Activated CD8-positive, alpha-beta memory T cell treated with anti-CD3 and anti-CD28 coated beads, Interleukin-2, amount 10 ng/mL, durations not matched to agents 7 days and 5 days (primary cell): Measurements from ENCODE around the gene ERI3. TPM values are rescaled to one million over a fixed set of nuclear protein-coding genes. Genes with fewer than 3 reads are reported as not detected.
A peak's percentile ranks its signal among the peaks of the same experiment; 100 is the strongest.
"Not testable (repeated sequence)": the region's sequence is repeated elsewhere in the genome, so short reads cannot be mapped to it uniquely, and the experiment has no call there.

Experiments
- ATAC-seq: fragments of 150-1000 bp; cut with Tn5 transposase; one replicate; pipeline ENCODE4 v1.10.0; 2021; ENCODE audit warnings: moderate library complexity
- CTCF ChIA-PET: fragments of 350-600 bp; sonication (Branson Sonifier 250); formaldehyde crosslinking; loops from one replicate; lab custom pipeline; 2021; ENCODE audit warnings: antibody characterized with exemption; lab: Charles Lee
- DNase-seq: peaks from one replicate; pipeline ENCODE4 v3.0.0-alpha.2; 2020
- H3K27ac Mint-ChIP-seq: one replicate; pipeline ENCODE4 v1.8.0; 2021; ENCODE audit warnings: mild to moderate bottlenecking, mixed read lengths
- H3K27me3 Mint-ChIP-seq: one replicate; pipeline ENCODE4 v1.8.0; 2021; ENCODE audit warnings: mixed read lengths
- H3K36me3 Mint-ChIP-seq: one replicate; pipeline ENCODE4 v1.8.0; 2021; ENCODE audit warnings: mild to moderate bottlenecking, mixed read lengths
- H3K4me1 Mint-ChIP-seq: one replicate; pipeline ENCODE4 v1.8.0; 2021; ENCODE audit warnings: mixed read lengths
- H3K4me3 Mint-ChIP-seq: one replicate; pipeline ENCODE4 v1.8.0; 2021; ENCODE audit warnings: mild to moderate bottlenecking, moderate library complexity, mixed read lengths
- H3K9me3 Mint-ChIP-seq: one replicate; pipeline ENCODE4 v1.8.0; 2022; ENCODE audit warnings: low read depth, mixed read lengths
- total RNA-seq, 2 experiments: library from RNA; stranded (reverse); gene quantifications; one replicate each; pipeline ENCODE4 v1.2.3, GENCODE V29; 2021

The ERI3 gene
- total RNA-seq, 2 experiments from 2014 or later, result 27.2 to 30.4 TPM

DNA sequence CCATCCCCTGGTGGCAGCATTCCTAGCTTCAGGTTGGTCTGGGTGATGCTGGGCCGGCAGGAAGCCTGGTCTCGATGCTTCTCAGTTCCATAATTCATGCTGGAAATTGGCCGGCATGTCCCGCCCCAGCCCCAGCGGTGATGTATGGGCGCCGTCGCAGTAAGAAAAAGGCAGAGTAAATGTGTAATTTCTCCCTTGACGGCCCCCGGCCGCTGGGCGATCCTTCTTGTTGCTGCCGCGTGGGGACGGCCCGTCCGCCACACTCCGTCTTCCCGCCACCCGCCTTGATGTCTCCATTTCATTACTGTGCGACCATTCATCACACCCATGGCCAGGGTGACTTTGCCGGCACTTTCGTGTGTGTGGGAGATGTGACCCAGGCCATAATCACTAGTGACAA is 133.3 kb downstream of the ERI3 start:
- H3K9me3 Mint-ChIP-seq, result no peaks in the 10 kb centered on the region
- H3K27ac Mint-ChIP-seq, result no peak overlapping the region
- ATAC-seq, result no peak
- H3K36me3 Mint-ChIP-seq, result peaks cover 9% of the 10 kb centered on the region
- no peaks in the 10 kb centered on the region for H3K27me3 Mint-ChIP-seq
- CTCF ChIA-PET, result no interaction called here
- no peak for DNase-seq
- peaks cover 13% of the 10 kb centered on the region for H3K4me1 Mint-ChIP-seq
- H3K4me3 Mint-ChIP-seq, result no peak overlapping the region

DNA sequence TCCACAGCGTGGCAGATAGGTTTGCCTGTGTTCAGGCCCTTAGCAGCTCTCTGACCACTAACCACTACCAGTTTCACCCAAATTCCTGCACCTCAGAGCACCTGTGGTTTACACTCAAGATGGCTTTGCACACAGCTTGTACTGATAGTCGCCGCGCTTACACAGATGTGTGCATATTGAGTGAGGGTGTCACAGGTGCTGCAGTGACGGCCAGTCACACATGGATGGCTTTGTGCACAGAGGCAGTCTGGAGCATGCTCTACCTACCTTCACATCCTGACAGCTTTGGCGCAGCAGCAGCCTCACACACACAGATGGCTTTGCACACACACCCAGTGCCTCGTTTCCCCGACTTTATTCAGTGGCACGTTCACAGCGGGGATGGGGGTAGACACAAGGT is 134.3 kb downstream of the ERI3 start:
- no peak overlapping the region for H3K27ac Mint-ChIP-seq
- DNase-seq (no peak), ATAC-seq (no peak)
- H3K27me3 Mint-ChIP-seq, result no peaks in the 10 kb centered on the region
- no peak overlapping the region for H3K4me3 Mint-ChIP-seq
- H3K36me3 Mint-ChIP-seq, result peaks cover 11% of the 10 kb centered on the region
- H3K9me3 Mint-ChIP-seq, result no peaks in the 10 kb centered on the region
- CTCF ChIA-PET, result interaction anchor here (0.8 to 1.2 kb wide), 2 partner anchors 19 to 432 kb away, joined by 3 read pairs; no protein-coding TSS in a partner anchor
- peaks cover 13% of the 10 kb centered on the region for H3K4me1 Mint-ChIP-seq

DNA sequence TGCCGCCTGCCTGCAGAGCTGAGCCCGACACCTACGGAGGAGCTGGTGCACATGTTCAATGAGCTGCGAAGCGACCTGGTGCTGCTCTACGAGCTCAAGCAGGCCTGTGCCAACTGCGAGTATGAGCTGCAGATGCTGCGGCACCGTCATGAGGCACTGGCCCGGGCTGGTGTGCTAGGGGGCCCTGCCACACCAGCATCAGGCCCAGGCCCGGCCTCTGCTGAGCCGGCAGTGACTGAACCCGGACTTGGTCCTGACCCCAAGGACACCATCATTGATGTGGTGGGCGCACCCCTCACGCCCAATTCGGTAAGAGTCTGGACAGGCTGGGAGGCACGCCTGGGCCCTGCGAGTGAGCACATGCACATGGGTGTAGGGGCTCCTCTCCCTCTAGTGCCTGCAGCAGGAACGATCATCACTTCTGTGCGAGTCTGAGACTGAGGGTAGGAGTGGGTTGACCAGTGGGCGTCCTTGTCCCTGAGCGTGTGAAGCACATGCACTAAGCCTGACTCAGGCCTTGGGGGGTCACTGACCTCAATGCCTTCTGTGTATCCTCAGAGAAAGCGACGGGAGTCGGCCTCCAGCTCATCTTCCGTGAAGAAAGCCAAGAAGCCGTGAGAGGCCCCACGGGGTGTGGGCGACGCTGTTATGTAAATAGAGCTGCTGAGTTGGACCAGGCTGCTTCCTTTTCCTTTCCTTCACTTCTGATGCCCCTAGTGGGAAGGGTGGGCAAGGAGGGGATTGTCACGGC is 134.9 kb downstream of the ERI3 start:
- no peak overlapping the region for H3K4me3 Mint-ChIP-seq
- ATAC-seq, result no peak
- peaks cover 13% of the 10 kb centered on the region for H3K36me3 Mint-ChIP-seq
- DNase-seq, result no peak
- H3K9me3 Mint-ChIP-seq, result no peaks in the 10 kb centered on the region
- H3K27ac Mint-ChIP-seq, result no peak overlapping the region
- CTCF ChIA-PET, result interaction anchor here (0.8 to 1.2 kb wide), 2 partner anchors 20 to 433 kb away, joined by 3 read pairs; no protein-coding TSS in a partner anchor
- H3K4me1 Mint-ChIP-seq, result peaks cover 14% of the 10 kb centered on the region
- no peaks in the 10 kb centered on the region for H3K27me3 Mint-ChIP-seq

DNA sequence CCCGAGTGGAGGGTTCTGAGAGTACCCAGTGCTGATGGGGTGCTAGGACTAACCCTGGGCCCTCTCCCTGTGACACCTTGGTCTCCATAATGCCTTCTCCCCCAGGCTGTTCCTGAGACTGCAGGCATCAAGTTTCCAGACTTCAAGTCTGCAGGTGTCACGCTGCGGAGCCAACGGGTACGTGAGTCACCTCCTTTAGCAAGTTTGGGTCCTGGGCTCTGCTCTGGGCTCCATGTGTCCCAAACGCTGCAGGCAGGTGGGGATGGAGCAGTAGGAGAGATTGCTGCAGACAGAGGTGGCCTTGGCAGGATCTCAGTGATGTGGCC is 135.8 kb downstream of the ERI3 start:
- Mint-ChIP-seq H3K27ac (no peak overlapping the region), H3K9me3 (no peaks in the 10 kb centered on the region)
- CTCF ChIA-PET, result interaction anchor here (0.8 to 2.1 kb wide), 3 partner anchors 19 to 433 kb away, joined by 3 to 5 read pairs (median 3); no protein-coding TSS in a partner anchor

DNA sequence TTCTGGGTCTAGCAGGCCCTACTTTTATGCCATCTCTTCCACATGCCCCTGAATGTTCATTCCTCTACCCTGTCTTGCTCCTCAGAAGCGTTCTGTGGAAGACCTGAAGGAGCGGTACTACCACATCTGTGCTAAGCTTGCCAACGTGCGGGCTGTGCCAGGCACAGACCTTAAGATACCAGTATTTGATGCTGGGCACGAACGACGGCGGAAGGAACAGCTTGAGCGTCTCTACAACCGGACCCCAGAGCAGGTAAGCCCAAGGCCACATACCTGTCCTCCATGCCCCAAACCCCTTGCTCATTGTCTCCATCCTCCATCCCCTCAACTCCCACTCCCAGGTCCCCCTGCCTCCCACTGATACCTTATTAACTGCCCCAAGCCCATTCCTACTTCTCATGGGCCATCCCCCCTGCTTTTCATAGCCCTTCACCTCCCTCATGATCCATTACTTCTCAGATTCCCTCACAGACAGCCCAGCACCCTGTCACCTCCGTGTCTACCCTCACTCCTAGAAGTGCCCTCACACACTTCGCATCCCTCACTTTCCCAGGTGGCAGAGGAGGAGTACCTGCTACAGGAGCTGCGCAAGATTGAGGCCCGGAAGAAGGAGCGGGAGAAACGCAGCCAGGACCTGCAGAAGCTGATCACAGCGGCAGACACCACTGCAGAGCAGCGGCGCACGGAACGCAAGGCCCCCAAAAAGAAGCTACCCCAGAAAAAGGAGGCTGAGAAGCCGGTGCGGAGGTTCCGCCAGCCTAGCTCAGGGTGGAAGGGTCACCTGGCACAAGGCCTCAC is 136.4 kb downstream of the ERI3 start:
- Mint-ChIP-seq H3K4me3 (no peak overlapping the region), H3K9me3 (no peaks in the 10 kb centered on the region), H3K27ac (no peak overlapping the region), H3K36me3 (peaks cover 16% of the 10 kb centered on the region), H3K27me3 (no peaks in the 10 kb centered on the region), H3K4me1 (peaks cover 29% of the 10 kb centered on the region)
- CTCF ChIA-PET, result interaction anchor here (0.8 to 2.3 kb wide), 16 partner anchors 9 to 433 kb away, joined by 3 to 19 read pairs (median 6); no protein-coding TSS in a partner anchor
- no peak for DNase-seq
- ATAC-seq, result no peak

More for the DNA sequence above, 135.8 kb downstream of the ERI3 start:
- no peaks in the 10 kb centered on the region for H3K27me3 Mint-ChIP-seq
- DNase-seq, result no peak
- H3K4me1 Mint-ChIP-seq, result peaks cover 23% of the 10 kb centered on the region
- peaks cover 16% of the 10 kb centered on the region for H3K36me3 Mint-ChIP-seq
- no peak overlapping the region for H3K4me3 Mint-ChIP-seq
- ATAC-seq, result no peak

DNA sequence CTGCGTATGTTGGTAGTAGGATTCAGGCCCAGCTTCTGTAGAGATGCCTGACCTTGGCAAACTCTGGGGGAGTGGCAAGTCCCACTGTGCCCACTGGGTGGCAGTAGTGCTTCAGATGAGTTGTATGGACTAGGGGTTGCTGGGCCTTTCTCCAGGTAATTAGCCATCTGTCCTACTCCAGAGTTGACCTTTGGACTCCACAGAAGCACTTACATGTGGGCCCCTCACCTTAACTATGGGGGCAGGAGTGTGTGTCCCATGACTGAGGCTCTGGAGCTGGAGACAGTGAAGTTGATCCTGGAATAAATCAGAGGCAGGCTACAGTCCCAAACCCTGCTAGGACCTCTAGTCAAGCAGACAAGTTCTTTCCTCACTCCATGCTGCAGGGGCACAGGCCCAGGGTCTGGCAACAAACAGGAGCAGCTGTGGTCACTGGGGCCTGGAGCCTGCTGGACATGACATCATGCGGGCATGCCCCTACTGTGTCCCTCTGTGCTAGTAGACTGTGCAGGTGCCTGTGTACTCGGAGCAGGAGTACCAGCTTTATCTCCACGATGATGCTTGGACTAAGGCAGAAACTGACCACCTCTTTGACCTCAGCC is 137.1 kb downstream of the ERI3 start:
- H3K27ac Mint-ChIP-seq, result no peak overlapping the region
- H3K4me3 Mint-ChIP-seq, result no peak overlapping the region
- H3K4me1 Mint-ChIP-seq, result peaks cover 30% of the 10 kb centered on the region
- peaks cover 16% of the 10 kb centered on the region for H3K36me3 Mint-ChIP-seq
- DNase-seq (peak; percentile 83), ATAC-seq (peak; percentile 35)
- H3K9me3 Mint-ChIP-seq, result no peaks in the 10 kb centered on the region
- H3K27me3 Mint-ChIP-seq, result no peaks in the 10 kb centered on the region
- CTCF ChIA-PET, result interaction anchor here (0.6 to 2.3 kb wide), 32 partner anchors 8 to 456 kb away, joined by 3 to 19 read pairs (median 4); partner anchors contain the start of genes ARMH1 and TMEM53

DNA sequence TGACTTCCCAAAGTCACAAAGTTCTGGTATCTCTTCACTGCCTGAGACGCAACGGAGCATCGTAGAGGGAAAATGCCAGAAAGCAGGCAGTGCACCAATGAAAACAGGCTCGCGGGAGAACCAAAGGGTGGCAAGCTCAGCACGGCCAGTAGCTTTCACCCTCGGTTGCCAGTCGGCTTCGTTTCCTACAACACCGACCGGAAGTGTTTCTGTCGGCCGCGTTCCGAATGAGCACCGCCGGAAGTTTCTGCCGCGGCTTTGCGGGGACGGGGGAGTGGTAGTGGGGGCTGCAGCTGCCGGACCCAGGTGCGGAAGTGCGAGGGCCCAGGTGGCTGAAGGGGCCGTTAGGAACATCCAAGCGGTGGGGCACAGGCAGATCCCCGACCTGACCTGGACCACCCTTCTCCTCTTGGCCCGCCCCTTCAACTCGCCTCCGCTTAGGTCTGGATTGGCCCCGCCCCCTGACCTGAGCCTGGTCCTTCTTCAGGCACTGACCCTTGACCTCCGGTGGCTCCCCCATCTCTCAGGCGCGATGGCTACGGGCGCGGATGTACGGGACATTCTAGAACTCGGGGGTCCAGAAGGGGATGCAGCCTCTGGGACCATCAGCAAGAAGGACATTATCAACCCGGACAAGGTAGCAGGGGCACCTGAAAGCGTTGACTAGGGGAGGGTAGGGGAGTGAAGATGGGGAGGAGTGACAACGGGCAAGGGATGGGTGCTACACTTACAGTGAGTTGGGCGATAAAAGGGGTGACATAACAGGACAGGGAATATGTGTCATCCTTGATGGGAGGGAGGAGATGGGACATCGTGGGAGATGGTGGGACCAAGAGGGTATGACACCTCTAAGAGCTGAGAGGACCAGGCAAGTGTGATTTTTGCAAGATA is 141.6 kb downstream of the ERI3 start, which contains the start of gene DMAP1:
Gene DMAP1, plus strand, starts transcription at position 250 of the 891 bp plus-strand sequence. Its CDS starts 283 bp downstream, at position 533.
- Mint-ChIP-seq H3K4me1 (peaks cover 28% of the 10 kb centered on the region), H3K27ac (peak within 1 kb of the TSS; percentile 89), H3K27me3 (no peaks in the 10 kb centered on the region), H3K4me3 (peak within 1 kb of the TSS; percentile 90), H3K36me3 (peaks cover 8% of the 10 kb centered on the region), H3K9me3 (no peaks in the 10 kb centered on the region)
- DNase-seq (peak; percentile 90), ATAC-seq (peak; percentile 90)
- CTCF ChIA-PET, result interaction anchor here (0.6 to 1.8 kb wide), 5 partner anchors 11 to 396 kb away, joined by 3 to 6 read pairs (median 4); no protein-coding TSS in a partner anchor

DNA sequence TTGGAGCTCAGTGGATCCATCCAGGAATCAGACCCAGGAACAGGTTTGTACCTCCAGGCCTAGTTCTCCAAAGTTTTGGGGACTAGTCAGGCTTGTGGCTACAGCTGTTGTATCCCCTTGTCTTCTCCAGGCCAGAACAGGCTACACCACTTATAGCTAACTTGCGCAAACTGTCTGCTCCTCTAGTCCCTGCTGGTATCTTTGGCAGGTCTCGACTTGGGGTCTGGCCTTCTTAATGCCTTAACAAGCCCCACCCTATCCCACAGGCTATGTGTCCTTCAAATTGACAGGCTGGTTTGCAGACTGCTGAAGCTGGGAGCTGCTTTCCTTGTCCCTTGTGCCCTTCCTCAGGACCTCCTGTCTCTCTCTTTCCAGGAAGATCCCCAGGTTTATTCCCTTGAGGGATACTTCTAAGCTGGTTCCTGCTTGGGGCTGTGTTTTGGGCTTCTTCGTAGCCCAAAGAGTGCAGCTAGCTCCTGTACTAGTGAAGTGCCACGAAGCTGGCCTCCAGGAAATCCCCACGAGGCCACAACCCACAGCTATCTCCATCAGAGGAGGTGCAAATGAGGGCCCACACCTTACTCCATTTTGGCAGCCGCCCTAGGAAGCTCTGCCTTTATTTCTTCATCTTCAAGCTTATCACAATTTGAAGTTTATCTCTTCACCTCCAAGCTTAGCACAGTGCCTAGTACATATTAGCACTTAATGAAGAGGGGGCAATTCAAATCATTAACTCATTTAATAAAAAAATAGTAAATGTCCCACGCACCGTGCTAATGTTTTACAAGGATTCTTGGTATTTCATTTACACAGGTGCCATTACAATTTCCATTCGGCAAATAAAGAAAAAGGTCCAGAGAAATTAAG is 142.5 kb downstream of the ERI3 start:
- peaks cover 28% of the 10 kb centered on the region for H3K4me1 Mint-ChIP-seq

DNA sequence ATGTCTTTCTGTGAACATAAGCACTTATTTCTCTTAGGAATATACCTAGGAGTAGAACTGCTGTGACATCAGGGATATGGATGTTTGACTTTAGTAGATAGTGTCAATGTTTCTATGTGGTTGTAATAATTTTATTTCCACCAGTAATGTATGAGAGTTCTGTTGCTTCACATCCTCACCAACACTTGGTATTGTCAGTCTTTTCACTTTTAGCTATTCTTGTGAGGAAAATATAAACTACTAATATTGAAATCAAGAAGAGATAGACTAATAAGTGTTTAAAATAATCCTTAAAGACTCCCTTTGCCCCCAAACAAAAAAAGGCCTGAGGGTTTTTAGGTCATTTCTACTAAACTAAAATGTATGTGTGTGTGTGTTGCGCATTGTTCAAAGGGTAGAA is 144.5 kb downstream of the ERI3 start:
- no peak for ATAC-seq
- Mint-ChIP-seq H3K4me1 (peaks cover 28% of the 10 kb centered on the region), H3K27ac (no peak overlapping the region), H3K4me3 (no peak overlapping the region), H3K27me3 (no peaks in the 10 kb centered on the region), H3K36me3 (peaks cover 5% of the 10 kb centered on the region), H3K9me3 (no peaks in the 10 kb centered on the region)
- no peak for DNase-seq
- CTCF ChIA-PET, result no interaction called here

More for the DNA sequence above, 142.5 kb downstream of the ERI3 start:
- peak; percentile 75 for DNase-seq
- H3K27me3 Mint-ChIP-seq, result no peaks in the 10 kb centered on the region
- ATAC-seq, result peak; percentile 48
- H3K27ac Mint-ChIP-seq, result peak overlapping the region; percentile 89
- H3K36me3 Mint-ChIP-seq, result peaks cover 7% of the 10 kb centered on the region
- CTCF ChIA-PET, result interaction anchor here (0.5 to 1.3 kb wide), 5 partner anchors 10 to 380 kb away, joined by 3 to 4 read pairs (median 3); no protein-coding TSS in a partner anchor
- H3K9me3 Mint-ChIP-seq, result no peaks in the 10 kb centered on the region
- peak overlapping the region; percentile 90 for H3K4me3 Mint-ChIP-seq

DNA sequence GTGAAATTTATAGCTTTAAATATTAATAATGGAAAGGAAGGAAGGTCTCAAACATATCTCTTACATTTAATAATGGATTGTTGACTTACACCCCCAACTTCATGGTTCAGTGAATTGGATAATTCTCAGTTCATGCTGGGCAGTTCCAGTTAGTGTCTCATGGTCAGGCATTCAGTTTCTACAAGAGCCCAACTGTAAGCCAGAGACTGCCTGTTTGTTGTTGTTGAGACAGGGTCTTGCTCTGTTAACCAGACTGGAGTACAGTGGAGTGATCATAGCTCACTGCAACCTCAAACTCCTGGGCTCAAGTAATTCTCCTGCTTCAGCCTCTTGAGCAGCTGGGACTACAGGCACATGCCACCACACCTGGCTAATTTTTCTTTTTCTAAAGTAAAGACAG is 146.8 kb downstream of the ERI3 start:
- CTCF ChIA-PET, result interaction anchor here (2.1 kb wide), 1 partner anchor 10 kb away, joined by 9 read pairs; no protein-coding TSS in a partner anchor
- H3K27me3 Mint-ChIP-seq, result peaks cover 3% of the 10 kb centered on the region

DNA sequence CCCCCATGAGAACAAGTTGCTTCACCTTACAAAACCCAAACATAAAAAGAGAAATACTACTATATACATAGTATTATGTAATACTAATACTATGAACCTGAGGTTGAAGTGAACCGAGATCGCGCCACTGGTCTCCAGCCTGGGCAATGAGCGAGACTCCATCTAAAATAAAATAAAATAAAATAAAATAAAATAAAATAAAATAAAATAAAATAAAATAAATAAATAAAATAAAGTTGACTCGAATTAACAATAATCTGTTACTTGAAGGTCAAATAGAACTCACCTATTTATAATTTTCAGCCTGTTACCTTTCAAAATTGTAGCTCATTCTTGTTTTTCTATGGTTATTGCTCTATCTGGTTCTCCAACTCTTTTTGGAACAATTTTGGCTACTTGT is 148.5 kb downstream of the ERI3 start:
- not testable (repeated sequence) for H3K27ac Mint-ChIP-seq, H3K27me3 Mint-ChIP-seq, H3K36me3 Mint-ChIP-seq, H3K4me3 Mint-ChIP-seq, H3K9me3 Mint-ChIP-seq, ATAC-seq, H3K4me1 Mint-ChIP-seq, DNase-seq
- CTCF ChIA-PET, result interaction anchor here (2.1 kb wide), 1 partner anchor 11 kb away, joined by 9 read pairs; no protein-coding TSS in a partner anchor

More for the DNA sequence above, 146.8 kb downstream of the ERI3 start:
- Mint-ChIP-seq H3K4me1 (peaks cover 11% of the 10 kb centered on the region), H3K27ac (no peak overlapping the region), H3K9me3 (no peaks in the 10 kb centered on the region), H3K36me3 (no peaks in the 10 kb centered on the region), H3K4me3 (no peak overlapping the region)
- ATAC-seq (no peak), DNase-seq (no peak)
